Measurements from ENCODE around the gene KRTAP5-3.

Gene KRTAP5-3

DNA sequence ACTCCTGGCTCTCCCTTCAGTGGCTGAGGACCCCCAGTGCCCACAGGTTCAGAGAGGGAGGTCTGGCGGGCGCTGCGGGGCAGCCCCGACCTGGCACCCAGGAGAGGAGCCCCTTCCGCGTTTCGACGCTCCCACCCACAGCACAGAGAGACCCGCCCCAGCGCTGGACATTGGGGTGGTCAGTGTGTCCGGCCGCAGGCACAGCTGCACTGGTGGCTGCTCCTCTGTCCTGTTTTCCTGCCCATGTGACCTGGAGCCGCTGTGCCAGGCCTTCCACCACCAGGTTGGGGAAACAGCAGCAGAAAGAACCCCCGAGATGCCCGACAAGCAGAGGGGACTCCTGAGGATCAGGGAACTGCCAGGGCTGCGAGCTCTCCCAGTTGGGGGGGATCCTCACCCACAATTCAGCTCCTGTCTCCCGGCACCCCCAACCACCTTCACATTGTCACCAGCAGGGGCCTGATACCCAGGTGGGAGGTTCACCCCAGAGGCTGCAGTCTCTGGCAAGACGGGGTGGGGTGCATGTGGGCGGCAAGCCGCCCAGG is 35.0 kb upstream of the KRTAP5-3 start:
- in situ Hi-C loops (cut with HindIII; ENCODE audit: low sequenced_read_pairs), result no loop called here

DNA sequence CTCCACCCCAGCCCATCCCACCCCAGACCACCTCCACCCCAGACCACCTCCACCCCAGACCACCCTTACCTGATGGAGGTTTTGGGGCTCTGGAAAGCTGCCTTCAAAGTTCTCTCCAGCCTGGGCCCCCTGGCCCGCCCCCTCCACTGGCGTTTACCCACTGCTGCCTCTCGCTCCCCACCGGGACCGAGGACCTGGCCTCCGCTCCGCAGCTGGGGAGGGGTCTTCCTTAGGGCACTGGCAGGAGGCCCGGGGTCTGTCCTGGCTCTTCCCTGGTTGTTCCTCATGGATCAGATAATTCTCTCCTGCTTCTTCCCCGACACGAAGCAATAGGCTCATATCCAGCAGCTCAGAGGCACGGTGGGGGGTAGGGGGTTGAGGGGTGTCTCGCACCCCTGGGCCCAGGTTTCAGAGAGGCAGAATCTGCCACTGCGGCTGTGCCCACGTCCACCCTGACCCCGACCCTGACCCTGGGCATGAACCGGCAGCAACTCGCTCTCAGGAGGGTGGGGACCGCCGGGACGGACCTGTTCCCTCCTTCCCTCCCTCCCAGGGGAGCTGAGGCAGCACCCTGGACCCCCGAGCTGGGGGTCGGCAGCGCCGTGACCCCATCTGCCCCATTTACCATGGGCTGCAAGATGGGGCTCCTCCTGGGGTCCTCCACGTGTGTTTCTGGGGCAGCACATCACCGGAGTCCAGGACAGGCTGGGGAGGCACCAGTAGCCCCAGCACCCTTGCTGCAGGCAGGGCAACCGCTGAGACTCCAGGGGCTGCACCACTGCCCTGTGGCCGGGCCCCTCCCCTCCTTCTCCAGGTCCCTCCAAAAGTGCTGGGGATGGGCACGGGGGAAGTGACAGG is 34.3 kb upstream of the KRTAP5-3 start:
- in situ Hi-C loops (cut with HindIII; ENCODE audit: low sequenced_read_pairs), result no loop called here

- in situ Hi-C loops (cut with HindIII; ENCODE audit: low sequenced_read_pairs), result no loop called here
Measured at GRCh38 chr11:1641096-1641495, 32.8 kb upstream of the KRTAP5-3 start.

- in situ Hi-C loops (cut with HindIII; ENCODE audit: low sequenced_read_pairs), result no loop called here
Measured at GRCh38 chr11:1640076-1640946, 32.0 kb upstream of the KRTAP5-3 start.

GRCh38 chr11:1639666-1640065 is 31.4 kb upstream of the KRTAP5-3 start:
- in situ Hi-C loops (cut with HindIII; ENCODE audit: low sequenced_read_pairs), result no loop called here

GRCh38 chr11:1639102-1639620 is 30.9 kb upstream of the KRTAP5-3 start:
- in situ Hi-C loops (cut with HindIII; ENCODE audit: low sequenced_read_pairs), result no loop called here

GRCh38 chr11:1638344-1638743 is 30.1 kb upstream of the KRTAP5-3 start:
- in situ Hi-C loops (cut with HindIII; ENCODE audit: low sequenced_read_pairs), result no loop called here

DNA sequence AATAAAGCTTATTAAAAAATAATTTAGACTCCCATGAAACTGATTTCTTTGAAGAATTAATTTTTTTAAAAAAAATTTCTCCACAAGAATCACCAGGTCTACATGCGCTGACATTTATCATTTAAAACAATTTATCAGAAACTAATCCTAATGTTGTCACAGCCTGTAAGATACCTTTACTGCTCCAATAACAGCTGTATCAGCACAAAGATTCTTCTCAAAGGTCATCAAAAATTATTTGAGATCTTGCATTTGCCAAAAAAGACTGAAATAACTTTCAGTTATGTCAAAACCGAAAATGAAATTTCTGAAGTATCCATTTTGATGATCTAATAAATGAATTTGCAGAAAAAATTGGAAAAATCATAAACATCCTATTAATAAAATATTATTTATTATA is 29.4 kb upstream of the KRTAP5-3 start:
- in situ Hi-C loops (cut with HindIII; ENCODE audit: low sequenced_read_pairs), result no loop called here

DNA sequence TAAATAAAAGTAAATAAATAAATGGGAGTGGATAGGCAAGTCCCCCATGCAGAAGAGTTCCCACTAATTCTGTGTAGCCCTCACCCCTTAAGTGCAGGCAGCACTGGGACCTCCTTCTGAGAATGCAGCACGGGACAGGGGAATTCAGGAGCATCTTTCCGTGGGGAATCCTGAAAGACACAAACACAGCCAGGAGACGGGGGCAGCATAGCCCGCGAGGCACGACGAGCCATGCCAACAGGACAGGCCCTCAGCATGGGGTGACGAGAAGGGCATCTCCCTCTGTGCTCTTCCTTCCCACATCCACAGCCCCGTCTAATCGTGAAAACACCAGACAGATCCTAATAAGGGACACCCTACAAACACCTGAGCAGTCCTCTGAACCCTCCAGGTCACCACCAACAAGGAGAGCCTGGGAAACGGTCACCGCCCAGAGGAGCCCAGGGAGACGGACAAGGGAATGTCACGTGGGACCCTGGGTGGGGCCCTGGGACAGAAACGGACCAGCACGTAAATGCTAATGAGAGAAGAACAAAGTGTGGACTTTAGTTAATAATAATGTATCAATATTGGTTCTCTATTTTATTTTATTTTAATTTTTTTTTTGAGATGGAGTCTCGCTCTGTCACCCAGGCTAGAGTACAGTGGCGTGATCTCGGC is 28.2 kb upstream of the KRTAP5-3 start:
- in situ Hi-C loops (cut with HindIII; ENCODE audit: low sequenced_read_pairs), result no loop called here

DNA sequence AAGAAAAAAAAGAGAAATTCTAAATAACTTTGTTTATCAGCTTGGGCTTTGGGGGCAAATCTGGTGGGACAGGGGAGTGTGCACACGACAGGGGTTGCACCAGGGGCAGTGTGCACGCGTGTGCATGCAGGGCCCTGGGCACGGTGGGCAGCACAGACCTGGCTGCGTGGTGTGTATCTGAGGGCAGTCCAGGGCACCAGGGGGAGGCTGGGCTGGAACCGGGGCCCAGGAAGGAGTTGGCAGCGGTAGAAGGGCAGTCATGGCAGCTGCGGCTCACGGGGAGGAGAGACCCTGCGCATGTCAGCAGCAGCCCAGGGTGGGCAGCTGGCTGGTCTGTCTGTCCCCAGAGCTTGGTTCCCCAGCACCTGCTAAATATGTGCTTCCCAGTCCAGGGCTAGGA is 25.6 kb upstream of the KRTAP5-3 start:
- in situ Hi-C loops (cut with HindIII; ENCODE audit: low sequenced_read_pairs), result no loop called here

- in situ Hi-C loops (cut with HindIII; ENCODE audit: low sequenced_read_pairs), result no loop called here
Measured at GRCh38 chr11:1632053-1632714, 23.9 kb upstream of the KRTAP5-3 start.

DNA sequence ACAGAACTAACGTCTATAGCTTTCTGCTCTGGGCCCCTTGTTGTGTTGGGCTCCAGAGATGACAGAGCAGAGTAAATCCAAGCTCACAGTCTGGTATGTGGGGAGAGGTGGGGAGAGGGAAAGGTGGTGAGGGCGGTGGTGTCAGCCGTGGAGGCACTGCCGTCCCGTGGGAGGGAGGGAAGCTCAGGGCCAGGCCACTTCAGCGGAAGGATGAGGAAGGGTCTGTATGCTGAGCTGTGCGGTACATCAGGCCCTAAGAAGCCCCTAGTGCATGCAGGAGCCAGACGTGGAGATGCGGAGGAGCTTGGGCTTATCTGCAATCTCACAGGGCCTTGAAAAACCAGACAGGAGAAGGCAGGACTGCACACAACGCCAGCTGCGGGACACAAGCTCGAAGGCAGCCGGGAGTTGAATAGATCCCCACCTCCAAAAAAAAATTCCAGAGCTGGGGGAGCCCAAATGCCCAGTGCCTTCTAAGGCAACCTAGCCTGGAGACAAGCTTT is 22.9 kb upstream of the KRTAP5-3 start:
- in situ Hi-C loops (cut with HindIII; ENCODE audit: low sequenced_read_pairs), result no loop called here

- in situ Hi-C loops (cut with HindIII; ENCODE audit: low sequenced_read_pairs), result no loop called here
Measured at GRCh38 chr11:1630271-1630670, 22.0 kb upstream of the KRTAP5-3 start.

DNA sequence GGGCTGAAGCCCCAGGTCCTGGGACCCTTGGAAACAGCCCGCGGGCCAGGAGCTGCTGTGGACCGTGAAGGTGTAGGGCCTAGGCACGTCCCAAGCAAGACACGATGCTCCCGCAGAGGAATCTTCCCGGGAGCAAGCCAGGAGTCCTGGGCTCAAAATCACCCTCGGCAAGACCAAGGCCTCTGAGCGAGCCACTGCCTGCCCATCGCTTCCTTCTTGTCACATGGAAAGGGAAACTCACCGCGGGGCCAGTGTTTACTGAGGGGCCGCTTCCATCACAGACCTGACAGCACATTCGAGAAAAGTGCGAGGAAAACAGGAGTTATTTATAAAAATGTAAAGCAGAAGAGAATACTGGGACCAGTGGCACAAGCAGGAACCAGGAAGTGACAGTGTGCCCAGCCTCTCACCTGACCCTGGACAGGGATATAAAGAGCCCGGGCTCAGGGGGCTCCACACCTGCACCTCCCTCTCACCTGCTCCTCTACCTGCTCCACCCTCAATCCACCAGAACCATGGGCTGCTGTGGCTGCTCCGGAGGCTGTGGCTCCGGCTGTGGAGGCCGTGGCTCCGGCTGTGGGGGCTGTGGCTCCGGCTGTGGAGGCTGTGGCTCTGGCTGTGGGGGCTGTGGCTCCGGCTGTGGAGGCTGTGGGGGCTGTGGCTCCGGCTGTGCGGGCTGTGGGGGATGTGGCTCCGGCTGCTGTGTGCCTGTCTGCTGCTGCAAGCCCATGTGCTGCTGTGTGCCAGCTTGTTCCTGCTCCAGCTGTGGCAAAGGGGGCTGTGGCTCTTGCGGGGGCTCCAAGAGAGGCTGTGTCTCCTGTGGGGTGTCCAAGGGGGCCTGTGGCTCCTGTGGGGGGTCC is 21.3 kb upstream of the KRTAP5-3 start, which contains the start of gene KRTAP5-5:
TSS of gene KRTAP5-5 (plus strand) at position 450 of the 860 bp plus-strand sequence. CDS start at position 516, 66 bp downstream.
- in situ Hi-C loops (cut with HindIII; ENCODE audit: low sequenced_read_pairs), result loop anchor here (10.0 kb wide), 1 partner anchor 515 kb away; no protein-coding TSS in a partner anchor

GRCh38 chr11:1628506-1629325 is 20.5 kb upstream of the KRTAP5-3 start:
- in situ Hi-C loops (cut with HindIII; ENCODE audit: low sequenced_read_pairs), result loop anchor here (10.0 kb wide), 1 partner anchor 516 kb away; no protein-coding TSS in a partner anchor

DNA sequence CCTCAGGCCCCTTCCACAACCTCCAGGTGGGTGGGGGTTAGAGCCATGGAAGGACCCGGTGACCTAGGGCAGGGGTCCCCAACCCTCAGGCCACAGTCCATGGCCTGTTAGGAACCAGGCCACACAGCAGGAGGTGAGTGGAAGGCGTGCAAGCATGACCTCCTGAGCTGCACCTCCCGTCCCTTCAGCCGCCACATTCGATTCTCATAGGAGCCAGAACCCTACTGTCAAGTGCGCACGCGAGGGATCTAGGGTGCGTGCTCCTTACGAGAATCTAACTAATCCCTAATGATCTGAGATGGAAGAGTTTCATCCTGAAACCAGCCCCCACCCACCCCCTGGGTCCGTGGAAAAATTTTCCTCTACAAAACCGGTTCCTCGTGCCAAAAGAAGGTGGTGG is 17.3 kb upstream of the KRTAP5-3 start:
- in situ Hi-C loops (cut with HindIII; ENCODE audit: low sequenced_read_pairs), result loop anchor here (10.0 kb wide), 1 partner anchor 519 kb away; no protein-coding TSS in a partner anchor

- in situ Hi-C loops (cut with HindIII; ENCODE audit: low sequenced_read_pairs), result loop anchor here (5.0 to 10.0 kb wide), 2 partner anchors 87 to 520 kb away; no protein-coding TSS in a partner anchor
Measured at GRCh38 chr11:1624621-1625020, 16.4 kb upstream of the KRTAP5-3 start.

- in situ Hi-C loops (cut with HindIII; ENCODE audit: low sequenced_read_pairs), result loop anchor here (5.0 to 10.0 kb wide), 2 partner anchors 86 to 521 kb away; no protein-coding TSS in a partner anchor
Measured at GRCh38 chr11:1623716-1624115, 15.5 kb upstream of the KRTAP5-3 start.
